ENCODE measurements around the gene METAP1. TPM values are rescaled to one million over a fixed set of nuclear protein-coding genes. Genes with fewer than 3 reads are reported as not detected.
"Not testable (repeated sequence)": the region's sequence is repeated elsewhere in the genome, so short reads cannot be mapped to it uniquely, and the experiment has no call there.

Gene METAP1
- 10 to 100 TPM; 63.6 to 88.1 (median 75.5) TPM for polyA plus RNA-seq (ENCODE audit: insufficient read length in 4 of 4)

GRCh38 chr4:98995183-98996055 is at the start of gene METAP1:
Gene METAP1 (plus strand): TSS chr4:98995721. CDS start chr4:98995754, 33 bp downstream.
- DNase-seq (ENCODE audit: low read depth in 4 of 4, low spot score in 3 of 4), result peak; percentile 78 to 83 (median 80)

- no peak for DNase-seq (ENCODE audit: low read depth in 4 of 4, low spot score in 3 of 4)
These were observed 49.2 kb upstream of the METAP1 start for GRCh38 chr4:98946359-98946758.

- DNase-seq (ENCODE audit: low read depth in 4 of 4, low spot score in 3 of 4), result no peak
These were observed 44.6 kb upstream of the METAP1 start for GRCh38 chr4:98950925-98951324.

- no peak for DNase-seq (ENCODE audit: low read depth in 4 of 4, low spot score in 3 of 4)
These were observed 43.8 kb upstream of the METAP1 start for GRCh38 chr4:98951710-98952109.

GRCh38 chr4:98955229-98955628 is 40.3 kb upstream of the METAP1 start:
- no peak for DNase-seq (ENCODE audit: low read depth in 4 of 4, low spot score in 3 of 4)

GRCh38 chr4:98958065-98958464 is 37.5 kb upstream of the METAP1 start:
- DNase-seq (ENCODE audit: low read depth in 4 of 4, low spot score in 3 of 4), result no peak

GRCh38 chr4:98959411-98959810 is 36.1 kb upstream of the METAP1 start:
- DNase-seq (ENCODE audit: low read depth in 4 of 4, low spot score in 3 of 4), result no peak

- no peak for DNase-seq (ENCODE audit: low read depth in 4 of 4, low spot score in 3 of 4)
These were observed 33.8 kb upstream of the METAP1 start for GRCh38 chr4:98961770-98962169.

GRCh38 chr4:98963538-98964433 is 31.7 kb upstream of the METAP1 start:
- no peak for DNase-seq (ENCODE audit: low read depth in 4 of 4, low spot score in 3 of 4)

GRCh38 chr4:98966926-98967325 is 28.6 kb upstream of the METAP1 start:
- no peak for DNase-seq (ENCODE audit: low read depth in 4 of 4, low spot score in 3 of 4)

GRCh38 chr4:98967786-98968329 is 27.7 kb upstream of the METAP1 start:
- DNase-seq (ENCODE audit: low read depth in 4 of 4, low spot score in 3 of 4), result no peak

GRCh38 chr4:98969878-98970785 is 25.4 kb upstream of the METAP1 start:
- no peak for DNase-seq (ENCODE audit: low read depth in 4 of 4, low spot score in 3 of 4)

GRCh38 chr4:98976716-98977115 is 18.8 kb upstream of the METAP1 start:
- DNase-seq (ENCODE audit: low read depth in 4 of 4, low spot score in 3 of 4), result no peak

GRCh38 chr4:98977557-98977956 is 18.0 kb upstream of the METAP1 start:
- no peak for DNase-seq (ENCODE audit: low read depth in 4 of 4, low spot score in 3 of 4)

GRCh38 chr4:98987720-98988119 is 7.8 kb upstream of the METAP1 start:
- DNase-seq (ENCODE audit: low read depth in 4 of 4, low spot score in 3 of 4), result no peak

- not testable (repeated sequence) for DNase-seq (ENCODE audit: low read depth in 4 of 4, low spot score in 3 of 4)
These were observed 2.7 kb upstream of the METAP1 start for GRCh38 chr4:98992835-98993234.

- no peak for DNase-seq (ENCODE audit: low read depth in 4 of 4, low spot score in 3 of 4)
These were observed 2.0 kb upstream of the METAP1 start for GRCh38 chr4:98993419-98994071.

- peak in 2 of 4 donors; percentile 15 to 18 for DNase-seq (ENCODE audit: low read depth in 4 of 4, low spot score in 3 of 4)
These were observed 893 bp upstream of the METAP1 start for GRCh38 chr4:98994474-98995182.
